PC-9 (cell line): Measurements from ENCODE around the gene TMEM232.

ENCODE experiments used
- CTCF ChIP-seq: fragments of 200-600 bp; sonication (generic); conservative IDR thresholded peaks from 2 replicates; pipeline ENCODE4 v1.6.1; 2017; ENCODE audit warnings: mixed run types, antibody characterized with exemption, mild to moderate bottlenecking, moderate library complexity
- EZH2 ChIP-seq: fragments of 200-600 bp; sonication (generic); IDR thresholded peaks from 2 replicates; pipeline ENCODE4 v1.8.0; 2017; ENCODE audit warnings: antibody characterized with exemption, low read depth

- TF ChIP-seq CTCF, result no peak
- TF ChIP-seq EZH2, result no peak
Measured at GRCh38 chr5:110376281-110376951, 350.1 kb downstream of the TMEM232 start.
